Endometrium (tissue), 2 donors: Measurements from ENCODE around the gene CBFA2T3.
"Not testable (repeated sequence)": the region's sequence is repeated elsewhere in the genome, so short reads cannot be mapped to it uniquely, and the experiment has no call there.

ENCODE experiments used
- FAIRE-seq: peaks from 2 replicates; lab custom pipeline; 2012; peaks lifted over from hg19 to GRCh38; lab: Jason Lieb, UNC
- donor health status: control.
- donor health status: control.

The CBFA2T3 gene

GRCh38 chr16:88907768-88908167 is 69.2 kb downstream of the CBFA2T3 start:
- no peak for FAIRE-seq

GRCh38 chr16:88906535-88907105 is 70.4 kb downstream of the CBFA2T3 start:
- no peak for FAIRE-seq

GRCh38 chr16:88906020-88906419 is 71.0 kb downstream of the CBFA2T3 start:
- FAIRE-seq: no peak

GRCh38 chr16:88905563-88905962 is 71.4 kb downstream of the CBFA2T3 start:
- FAIRE-seq: no peak

- FAIRE-seq: no peak
These were observed 72.2 kb downstream of the CBFA2T3 start for GRCh38 chr16:88904676-88905365.

- FAIRE-seq: no peak
These were observed 73.7 kb downstream of the CBFA2T3 start for GRCh38 chr16:88903267-88903666.

- FAIRE-seq: no peak
These were observed 74.3 kb downstream of the CBFA2T3 start for GRCh38 chr16:88902744-88903143.

GRCh38 chr16:88901718-88902337 is 75.2 kb downstream of the CBFA2T3 start:
- FAIRE-seq: no peak

- FAIRE-seq: no peak
These were observed 76.3 kb downstream of the CBFA2T3 start for GRCh38 chr16:88900662-88901052.

- FAIRE-seq: no peak
These were observed 76.9 kb downstream of the CBFA2T3 start for GRCh38 chr16:88899901-88900661.

- no peak for FAIRE-seq
These were observed 79.1 kb downstream of the CBFA2T3 start for GRCh38 chr16:88897696-88898425.

GRCh38 chr16:88896238-88897070 is 80.6 kb downstream of the CBFA2T3 start:
- FAIRE-seq: no peak

- no peak for FAIRE-seq
These were observed 81.7 kb downstream of the CBFA2T3 start for GRCh38 chr16:88895335-88895734.

GRCh38 chr16:88894681-88895300 is 82.2 kb downstream of the CBFA2T3 start:
- FAIRE-seq: no peak

GRCh38 chr16:88894266-88894665 is 82.7 kb downstream of the CBFA2T3 start:
- FAIRE-seq: not testable (repeated sequence)

GRCh38 chr16:88893127-88893968 is 83.7 kb downstream of the CBFA2T3 start:
- FAIRE-seq: no peak

- no peak for FAIRE-seq
These were observed 84.9 kb downstream of the CBFA2T3 start for GRCh38 chr16:88892065-88892464.

GRCh38 chr16:88891083-88891482 is 85.9 kb downstream of the CBFA2T3 start:
- no peak for FAIRE-seq

- not testable (repeated sequence) for FAIRE-seq
These were observed 87.2 kb downstream of the CBFA2T3 start for GRCh38 chr16:88889702-88890352.
